GM21737 (cell line): ENCODE results near the gene THRA.

Experiments
- ATAC-seq: cut with Tn5 transposase; IDR thresholded peaks from one replicate; pipeline ENCODE4 v1.9.1; 2021; ENCODE audit warnings: mild to moderate bottlenecking, moderate library complexity; ENCODE audit not compliant: unreplicated experiment

The THRA gene

GRCh38 chr17:40063187-40063771 lies 514 bp downstream of the THRA start:
- ATAC-seq: no peak

GRCh38 chr17:40063901-40064531 lies 1.3 kb downstream of the THRA start:
- ATAC-seq: no peak

GRCh38 chr17:40064971-40065768 lies 2.4 kb downstream of the THRA start:
- ATAC-seq: no peak

GRCh38 chr17:40065769-40066510 lies 3.2 kb downstream of the THRA start:
- ATAC-seq: no peak

- ATAC-seq: no peak
Observed at GRCh38 chr17:40067710-40068109, 4.9 kb downstream of the THRA start.

- no peak for ATAC-seq
Observed at GRCh38 chr17:40068129-40068581, 5.4 kb downstream of the THRA start.

GRCh38 chr17:40068584-40068916 lies 5.8 kb downstream of the THRA start:
- no peak for ATAC-seq

GRCh38 chr17:40068917-40069750 lies 6.4 kb downstream of the THRA start:
- no peak for ATAC-seq

GRCh38 chr17:40069751-40070708 lies 7.3 kb downstream of the THRA start:
- ATAC-seq: no peak

GRCh38 chr17:40070709-40071312 lies 8.0 kb downstream of the THRA start:
- no peak for ATAC-seq

GRCh38 chr17:40071313-40072039 lies 8.7 kb downstream of the THRA start:
- ATAC-seq: no peak

- no peak for ATAC-seq
Observed at GRCh38 chr17:40072040-40072734, 9.4 kb downstream of the THRA start.

- ATAC-seq: no peak
Observed at GRCh38 chr17:40072735-40073346, 10.1 kb downstream of the THRA start.

GRCh38 chr17:40073454-40074174 lies 10.8 kb downstream of the THRA start:
- no peak for ATAC-seq

- ATAC-seq: no peak
Observed at GRCh38 chr17:40074175-40074512, 11.4 kb downstream of the THRA start.

- ATAC-seq: no peak
Observed at GRCh38 chr17:40074871-40075200, 12.1 kb downstream of the THRA start.
